Activated CD8-positive, alpha-beta T cell treated with anti-CD3 and anti-CD28 coated beads, Interleukin-2, amount 10 ng/mL, durations not matched to agents 7 days and 5 days (primary cell): ENCODE data around the gene MPND. TPM values are rescaled to one million over a fixed set of nuclear protein-coding genes. Genes with fewer than 3 reads are reported as not detected.

Experiments used
- ATAC-seq: fragments of 150-1000 bp; cut with Tn5 transposase; one replicate; pipeline ENCODE4 v1.10.0; 2021; ENCODE audit warnings: moderate library complexity
- CTCF ChIA-PET: fragments of 350-600 bp; sonication (Branson Sonifier 250); formaldehyde crosslinking; loops from one replicate; lab custom pipeline; 2021; ENCODE audit warnings: antibody characterized with exemption; lab: Charles Lee
- POLR2A ChIA-PET: fragments of 350-600 bp; sonication (Branson Sonifier 250); formaldehyde crosslinking; loops from one replicate; lab custom pipeline; 2021; ENCODE audit warnings: antibody characterized with exemption; lab: Charles Lee
- DNase-seq: peaks from one replicate; pipeline ENCODE4 v3.0.0-alpha.2; 2020
- H3K27ac Mint-ChIP-seq: one replicate; pipeline ENCODE4 v1.8.0; 2021; ENCODE audit warnings: mild to moderate bottlenecking, mixed read lengths
- H3K27me3 Mint-ChIP-seq: one replicate; pipeline ENCODE4 v1.8.0; 2021; ENCODE audit warnings: low read depth, mixed read lengths
- H3K36me3 Mint-ChIP-seq: one replicate; pipeline ENCODE4 v1.8.0; 2021; ENCODE audit warnings: low read depth, mixed read lengths
- H3K4me1 Mint-ChIP-seq: one replicate; pipeline ENCODE4 v1.8.0; 2021; ENCODE audit warnings: low read depth, mixed read lengths
- H3K4me3 Mint-ChIP-seq: one replicate; pipeline ENCODE4 v1.8.0; 2021; ENCODE audit warnings: mild to moderate bottlenecking, mixed read lengths
- H3K9me3 Mint-ChIP-seq: one replicate; pipeline ENCODE4 v1.8.0; 2022; ENCODE audit warnings: mixed read lengths; ENCODE audit not compliant: insufficient read depth
- total RNA-seq, 2 experiments: library from RNA; stranded (reverse); gene quantifications; one replicate each; pipeline ENCODE4 v1.2.3, GENCODE V29; 2021

MPND gene
- total RNA-seq, 2 experiments from 2014 or later, result 26.0 to 27.6 TPM

- Mint-ChIP-seq H3K36me3 (peaks cover 53% of the 10 kb centered on the region), H3K9me3 (no peaks in the 10 kb centered on the region), H3K27ac (peak overlapping the region; percentile 92), H3K4me3 (peak overlapping the region; percentile 95), H3K4me1 (peaks cover 64% of the 10 kb centered on the region), H3K27me3 (no peaks in the 10 kb centered on the region)
- DNase-seq, result no peak
- CTCF ChIA-PET, result interaction anchor here (0.6 to 3.0 kb wide), 13 partner anchors 9 to 133 kb away, joined by 3 to 54 read pairs (median 5); partner anchors contain the start of genes HDGFL2 and MPND
- ATAC-seq, result peak; percentile 5
- POLR2A ChIA-PET, result interaction anchor here (1.0 to 1.7 kb wide), 6 partner anchors 16 to 153 kb away, joined by 3 to 7 read pairs (median 3); partner anchors contain the start of gene YJU2
These were observed 56.4 kb downstream of the MPND start for GRCh38 chr19:4399812-4400134.

- H3K4me1 Mint-ChIP-seq, result peaks cover 62% of the 10 kb centered on the region
- H3K9me3 Mint-ChIP-seq, result no peaks in the 10 kb centered on the region
- DNase-seq (peak; percentile 94), ATAC-seq (peak; percentile 66)
- ChIA-PET POLR2A (interaction anchor here (1.0 to 1.7 kb wide), 7 partner anchors 16 to 154 kb away, joined by 3 to 7 read pairs (median 3); partner anchors contain the start of gene YJU2), CTCF (interaction anchor here (0.6 to 3.0 kb wide), 15 partner anchors 9 to 134 kb away, joined by 3 to 54 read pairs (median 4); partner anchors contain the start of genes HDGFL2 and MPND)
- peak within 1 kb of the TSS; percentile 95 for H3K4me3 Mint-ChIP-seq
- no peaks in the 10 kb centered on the region for H3K27me3 Mint-ChIP-seq
- H3K27ac Mint-ChIP-seq, result peak within 1 kb of the TSS; percentile 93
- peaks cover 50% of the 10 kb centered on the region for H3K36me3 Mint-ChIP-seq
These were observed 57.0 kb downstream of the MPND start, which contains the start of gene SH3GL1 for GRCh38 chr19:4400135-4400936. SH3GL1 (minus strand) TSS chr19:4400547; CDS start chr19:4400368, 179 bp downstream.

DNA sequence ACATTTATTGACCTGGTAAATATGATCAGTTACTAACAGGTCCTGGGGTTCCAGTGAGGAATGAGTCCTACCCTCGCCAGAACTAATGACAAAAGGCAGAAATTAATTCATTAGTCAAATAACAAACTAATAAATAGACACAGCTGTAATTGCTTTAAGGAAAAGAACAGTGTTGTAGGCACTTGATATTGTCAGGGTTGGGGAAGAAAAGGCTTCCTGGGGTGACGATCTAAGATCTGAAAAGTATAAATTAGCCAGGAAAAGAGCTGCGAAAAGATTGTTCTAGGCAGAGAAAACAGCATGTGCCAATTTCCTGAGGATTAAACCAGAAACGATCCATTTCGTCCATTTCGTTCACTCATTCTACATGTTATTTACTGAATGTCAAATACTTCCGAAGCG is 58.4 kb downstream of the MPND start:
- Mint-ChIP-seq H3K27me3 (no peaks in the 10 kb centered on the region), H3K4me3 (peak overlapping the region; percentile 79), H3K27ac (peak overlapping the region; percentile 93), H3K4me1 (peaks cover 67% of the 10 kb centered on the region), H3K9me3 (no peaks in the 10 kb centered on the region), H3K36me3 (peaks cover 49% of the 10 kb centered on the region)
- CTCF ChIA-PET, result interaction anchor here (0.5 to 3.0 kb wide), 12 partner anchors 14 to 1402 kb away, joined by 3 to 54 read pairs (median 5); partner anchors contain the start of genes MPND and YJU2
- POLR2A ChIA-PET, result interaction anchor here (0.6 to 1.8 kb wide), 13 partner anchors 13 to 1773 kb away, joined by 3 to 11 read pairs (median 3); partner anchors contain the start of genes EEF2 and MPND
- DNase-seq (no peak), ATAC-seq (no peak)

GRCh38 chr19:4402171-4403004 is 59.0 kb downstream of the MPND start, which contains the start of gene CHAF1A:
CHAF1A (plus strand) TSS chr19:4402640; CDS start chr19:4402763, 123 bp downstream.
- Mint-ChIP-seq H3K27me3 (no peaks in the 10 kb centered on the region), H3K36me3 (peaks cover 52% of the 10 kb centered on the region), H3K4me1 (peaks cover 66% of the 10 kb centered on the region), H3K27ac (peak within 1 kb of the TSS; percentile 94), H3K4me3 (peak within 1 kb of the TSS; percentile 95), H3K9me3 (no peaks in the 10 kb centered on the region)
- peak; percentile 94 for ATAC-seq
- CTCF ChIA-PET, result interaction anchor here (0.5 to 3.0 kb wide), 12 partner anchors 14 to 1401 kb away, joined by 3 to 54 read pairs (median 5); partner anchors contain the start of genes MPND and YJU2
- POLR2A ChIA-PET, result interaction anchor here (0.5 to 1.8 kb wide), 15 partner anchors 12 to 1774 kb away, joined by 3 to 11 read pairs (median 3); partner anchors contain the start of genes EEF2, MPND and YJU2
- peak; percentile 100 for DNase-seq

DNA sequence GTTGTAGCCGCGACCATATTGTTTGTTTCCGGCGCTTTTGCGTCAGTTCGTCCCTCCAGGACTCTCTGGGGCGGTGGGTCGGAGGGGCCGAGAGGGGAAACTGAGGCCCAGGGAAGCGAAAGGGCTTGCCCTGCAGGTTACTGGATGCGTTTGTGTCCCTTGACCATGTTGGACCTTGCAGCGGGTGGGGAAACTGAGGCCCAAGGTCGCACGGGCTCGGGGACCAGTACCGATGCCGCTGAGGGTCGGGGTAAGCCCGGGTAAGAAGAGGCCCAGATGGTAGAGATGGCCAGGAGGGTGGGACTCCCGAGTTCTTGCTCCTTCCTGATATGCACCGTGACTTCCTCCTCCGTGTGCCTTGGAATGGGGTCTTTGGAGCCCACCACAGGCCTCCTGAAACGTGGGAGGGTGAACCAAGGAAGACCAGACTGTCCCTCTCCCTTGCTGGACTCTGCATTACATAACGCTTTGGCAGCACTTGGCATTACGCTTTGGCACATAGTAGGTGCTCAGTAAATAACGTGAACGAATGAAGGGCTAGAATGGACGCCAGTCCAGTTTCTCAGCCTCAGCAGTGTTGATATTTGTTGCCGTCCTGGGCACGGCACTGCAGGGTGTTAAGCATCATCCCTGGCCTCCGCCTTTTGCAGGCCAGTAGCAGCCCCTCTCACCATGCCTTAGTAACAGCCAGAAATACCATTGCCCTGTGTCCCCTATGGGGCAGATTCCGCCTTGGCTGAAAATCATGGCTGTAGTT is 59.8 kb downstream of the MPND start:
- ATAC-seq (no peak), DNase-seq (no peak)
- CTCF ChIA-PET, result interaction anchor here (0.8 kb wide), 1 partner anchor 136 kb away, joined by 3 read pairs; no protein-coding TSS in a partner anchor
- H3K27ac Mint-ChIP-seq, result peak overlapping the region; percentile 94
- peaks cover 60% of the 10 kb centered on the region for H3K4me1 Mint-ChIP-seq
- POLR2A ChIA-PET, result interaction anchor here (1.3 to 1.8 kb wide), 3 partner anchors 11 to 418 kb away, joined by 3 to 6 read pairs (median 4); partner anchors contain the start of gene EEF2
- H3K36me3 Mint-ChIP-seq, result peaks cover 53% of the 10 kb centered on the region
- H3K27me3 Mint-ChIP-seq, result no peaks in the 10 kb centered on the region
- peak overlapping the region; percentile 95 for H3K4me3 Mint-ChIP-seq
- no peaks in the 10 kb centered on the region for H3K9me3 Mint-ChIP-seq

GRCh38 chr19:4405977-4406376 is 62.6 kb downstream of the MPND start:
- ChIA-PET POLR2A (interaction anchor here (2.0 kb wide), 1 partner anchor 11 kb away, joined by 6 read pairs; no protein-coding TSS in a partner anchor), CTCF (interaction anchor here (1.3 kb wide), 1 partner anchor 9 kb away, joined by 7 read pairs; no protein-coding TSS in a partner anchor)
- ATAC-seq (no peak), DNase-seq (no peak)
- no peaks in the 10 kb centered on the region for H3K9me3 Mint-ChIP-seq
- no peaks in the 10 kb centered on the region for H3K27me3 Mint-ChIP-seq
- H3K4me3 Mint-ChIP-seq, result no peak overlapping the region
- peaks cover 56% of the 10 kb centered on the region for H3K36me3 Mint-ChIP-seq
- H3K27ac Mint-ChIP-seq, result peak overlapping the region; percentile 16
- peaks cover 43% of the 10 kb centered on the region for H3K4me1 Mint-ChIP-seq

GRCh38 chr19:4406626-4407025 is 63.3 kb downstream of the MPND start:
- Mint-ChIP-seq H3K4me3 (no peak overlapping the region), H3K4me1 (peaks cover 37% of the 10 kb centered on the region), H3K27me3 (no peaks in the 10 kb centered on the region), H3K36me3 (peaks cover 57% of the 10 kb centered on the region), H3K27ac (no peak overlapping the region), H3K9me3 (no peaks in the 10 kb centered on the region)
- ChIA-PET POLR2A (interaction anchor here (2.0 kb wide), 1 partner anchor 10 kb away, joined by 6 read pairs; no protein-coding TSS in a partner anchor), CTCF (interaction anchor here (1.3 kb wide), 1 partner anchor 8 kb away, joined by 7 read pairs; no protein-coding TSS in a partner anchor)
- DNase-seq (no peak), ATAC-seq (no peak)

GRCh38 chr19:4409123-4409933 is 66.0 kb downstream of the MPND start:
- CTCF ChIA-PET, result no interaction called here
- H3K4me3 Mint-ChIP-seq, result no peak overlapping the region
- H3K27me3 Mint-ChIP-seq, result no peaks in the 10 kb centered on the region
- peaks cover 65% of the 10 kb centered on the region for H3K36me3 Mint-ChIP-seq
- DNase-seq (no peak), ATAC-seq (no peak)
- POLR2A ChIA-PET, result no interaction called here
- peaks cover 23% of the 10 kb centered on the region for H3K4me1 Mint-ChIP-seq
- no peak overlapping the region for H3K27ac Mint-ChIP-seq
- H3K9me3 Mint-ChIP-seq, result no peaks in the 10 kb centered on the region
